ENCODE measurements around the gene DPH2. TPM values are rescaled to one million over a fixed set of nuclear protein-coding genes. Genes with fewer than 3 reads are reported as not detected.

The DPH2 gene
- total and polyA plus RNA-seq, 10 of the 15 experiments (the other 5 are each of a cell fraction or from before 2014, with no cell fraction given): 13.1 to 82.9 (median 52.0) TPM

- no peak for TF ChIP-seq ZNF592 (IDR thresholded peaks at IDR 0.05)
- no peak for TF ChIP-seq NKRF (conservative IDR thresholded peaks at IDR 0.05)
- no peak for TF ChIP-seq CHD2 (IDR thresholded peaks at IDR 0.05; ENCODE audit: borderline replicate concordance, low read depth, low read length)
- TF ChIP-seq MYB (IDR thresholded peaks at IDR 0.05; ENCODE audit: borderline replicate concordance, low read depth, low read length): no peak
- TF ChIP-seq RAD21 (IDR thresholded peaks at IDR 0.05; ENCODE audit: insufficient read depth, low read depth, low read length): no peak
- TF ChIP-seq SPI1 (IDR thresholded peaks at IDR 0.05; ENCODE audit: borderline replicate concordance, insufficient read depth, low read depth, low read length): no peak
- no peak for TF ChIP-seq CUX1 (IDR thresholded peaks at IDR 0.05; ENCODE audit: insufficient replicate concordance, low read depth, low read length)
- no peak for TF ChIP-seq LARP7 (IDR thresholded peaks at IDR 0.05)
- TF ChIP-seq RUNX3 (IDR thresholded peaks at IDR 0.05; ENCODE audit: low read length): no peak
Measured at GRCh38 chr1:44010935-44011471, 41.2 kb downstream of the DPH2 start (continued).

Data from GM12878 (cell line).